Activated T-helper 2 cell treated with anti-CD3 and anti-CD28 coated beads, Interferon-gamma antibody, Interleukin-2, Interleukin-4, amounts not matched to agents 10 μg/mL and 5 μg/mL and 100 μg/mL, durations not matched to agents 14 hours and 24 hours and 36 hours (primary cell): ENCODE results near the gene CAMSAP1. TPM values are rescaled to one million over a fixed set of nuclear protein-coding genes. Genes with fewer than 3 reads are reported as not detected.
"Not testable (repeated sequence)": the region's sequence is repeated elsewhere in the genome, so short reads cannot be mapped to it uniquely, and the experiment has no call there.

Experiments
- DNase-seq: peaks from one replicate; pipeline ENCODE4 v3.0.0; 2021; ENCODE audit warnings: low spot score
- H3K27ac Mint-ChIP-seq: one replicate; pipeline ENCODE4 v1.8.0; 2021; ENCODE audit warnings: mixed read lengths
- H3K27me3 Mint-ChIP-seq: one replicate; pipeline ENCODE4 v1.8.0; 2021; ENCODE audit warnings: low read depth, mixed read lengths
- H3K36me3 Mint-ChIP-seq: one replicate; pipeline ENCODE4 v1.8.0; 2021; ENCODE audit warnings: low read depth, mixed read lengths
- H3K4me1 Mint-ChIP-seq: one replicate; pipeline ENCODE4 v1.8.0; 2021; ENCODE audit warnings: low read depth, mixed read lengths
- H3K4me3 Mint-ChIP-seq: one replicate; pipeline ENCODE4 v1.8.0; 2021; ENCODE audit warnings: low read depth, mild to moderate bottlenecking, moderate library complexity, mixed read lengths
- H3K9me3 Mint-ChIP-seq: one replicate; pipeline ENCODE4 v1.8.0; 2021; ENCODE audit warnings: mixed read lengths
- intact Hi-C: fragments of 100-400 bp; cut with micrococcal nuclease; formaldehyde crosslinking; loops from one replicate; pipeline ENCODE4 v1.15.1; 2023
- total RNA-seq: library from RNA; stranded (reverse); gene quantifications from 2 replicates; pipeline ENCODE4 v1.2.3, GENCODE V29; 2022

The CAMSAP1 gene
- total RNA-seq, 1 donor from 2014 or later, result 44.2 TPM

- no peak for DNase-seq
- H3K9me3 Mint-ChIP-seq, result peaks cover 18% of the 10 kb centered on the region
- intact Hi-C loops, result loop anchor here (10.0 kb wide), 1 partner anchor 57 kb away; no protein-coding TSS in a partner anchor
- no peaks in the 10 kb centered on the region for H3K27me3 Mint-ChIP-seq
- no peak overlapping the region for H3K27ac Mint-ChIP-seq
- peaks cover 41% of the 10 kb centered on the region for H3K36me3 Mint-ChIP-seq
- peaks cover 21% of the 10 kb centered on the region for H3K4me1 Mint-ChIP-seq
- H3K4me3 Mint-ChIP-seq, result no peak overlapping the region
Observed at GRCh38 chr9:135921749-135922310, 14.5 kb upstream of the CAMSAP1 start.

GRCh38 chr9:135920973-135921585 is 13.7 kb upstream of the CAMSAP1 start:
- Mint-ChIP-seq H3K4me1 (peaks cover 17% of the 10 kb centered on the region), H3K9me3 (peaks cover 26% of the 10 kb centered on the region), H3K27me3 (no peaks in the 10 kb centered on the region), H3K27ac (no peak overlapping the region), H3K4me3 (no peak overlapping the region), H3K36me3 (peaks cover 44% of the 10 kb centered on the region)
- intact Hi-C loops, result loop anchor here (10.0 kb wide), 1 partner anchor 56 kb away; no protein-coding TSS in a partner anchor
- DNase-seq, result no peak

GRCh38 chr9:135920256-135920930 is 13.0 kb upstream of the CAMSAP1 start:
- Mint-ChIP-seq H3K36me3 (peaks cover 44% of the 10 kb centered on the region), H3K4me1 (peaks cover 11% of the 10 kb centered on the region), H3K27ac (no peak overlapping the region), H3K4me3 (no peak overlapping the region), H3K9me3 (peaks cover 32% of the 10 kb centered on the region), H3K27me3 (no peaks in the 10 kb centered on the region)
- intact Hi-C loops, result loop anchor here (10.0 kb wide), 1 partner anchor 56 kb away; no protein-coding TSS in a partner anchor
- no peak for DNase-seq

DNA sequence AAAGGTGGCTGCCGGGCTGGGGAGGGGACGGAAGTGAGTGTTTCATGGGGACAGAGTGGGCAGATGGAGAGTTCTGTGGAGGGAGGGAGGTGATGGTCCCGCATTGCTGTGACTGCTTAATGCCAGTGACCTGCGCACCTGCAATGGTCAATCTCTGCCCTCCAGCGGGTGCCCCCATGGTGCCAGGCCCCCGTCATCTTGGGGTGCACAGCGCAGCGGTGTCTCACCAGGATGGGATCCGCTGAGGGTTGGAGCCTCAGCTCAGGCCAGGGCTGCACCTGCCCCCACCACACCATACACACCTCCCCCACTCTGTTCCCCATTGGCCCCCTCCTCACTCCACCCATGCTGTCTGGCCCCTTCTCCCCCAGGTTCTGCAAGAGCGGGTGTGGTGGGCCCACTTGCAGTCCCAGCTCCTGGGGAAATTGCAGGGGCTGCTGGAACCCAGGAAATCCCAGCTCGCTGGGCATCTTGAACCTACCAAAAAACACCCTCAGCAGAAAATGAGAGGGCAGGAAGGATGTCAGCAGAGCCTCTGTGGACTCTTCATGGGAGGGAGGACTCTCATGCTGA is 12.1 kb upstream of the CAMSAP1 start:
- intact Hi-C loops, result no loop called here
- no peak for DNase-seq
- Mint-ChIP-seq H3K4me3 (no peak overlapping the region), H3K27me3 (no peaks in the 10 kb centered on the region), H3K4me1 (peaks cover 1% of the 10 kb centered on the region), H3K36me3 (peaks cover 46% of the 10 kb centered on the region), H3K27ac (no peak overlapping the region), H3K9me3 (peaks cover 42% of the 10 kb centered on the region)

DNA sequence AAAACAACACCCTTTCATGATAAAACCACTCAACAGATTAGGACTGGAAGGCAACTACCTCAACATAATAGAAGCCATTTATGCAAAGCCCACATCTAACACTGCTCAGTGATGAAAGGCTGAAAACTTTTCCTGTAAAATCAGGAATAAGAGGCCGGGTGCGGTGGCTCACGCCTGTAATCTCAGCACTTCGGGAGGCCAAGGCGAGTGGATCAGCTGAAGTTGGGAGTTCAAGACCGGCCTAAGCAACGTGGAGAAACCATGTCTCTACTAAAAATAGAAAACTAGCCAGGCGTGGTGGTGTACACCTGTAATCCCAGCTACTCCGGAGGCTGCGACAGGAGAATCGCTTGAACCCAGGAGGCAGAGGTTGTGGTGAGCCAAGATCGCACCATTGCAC is 8.9 kb upstream of the CAMSAP1 start:
- intact Hi-C loops, result not testable (repeated sequence)
- H3K36me3 Mint-ChIP-seq, result peaks cover 71% of the 10 kb centered on the region

DNA sequence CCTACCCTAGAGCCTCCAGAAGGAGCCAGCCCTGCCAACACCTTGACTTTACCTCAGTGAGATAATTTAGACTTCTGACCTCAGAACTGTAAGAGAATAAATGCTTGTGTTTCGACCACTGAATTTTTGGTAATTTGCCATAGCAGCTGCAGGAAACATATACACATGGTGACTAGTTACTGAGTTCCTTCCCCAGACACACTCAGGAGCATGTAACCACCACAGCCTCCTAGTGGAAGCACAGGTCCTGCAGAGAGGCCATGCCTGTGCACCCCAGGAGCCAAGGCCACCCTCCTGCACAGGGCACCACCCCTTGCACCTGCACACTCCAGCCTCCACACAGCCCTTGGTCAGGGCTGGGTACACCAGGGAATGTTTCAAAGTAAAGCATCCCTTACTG is 7.6 kb upstream of the CAMSAP1 start:
- no peak for DNase-seq
- H3K4me3 Mint-ChIP-seq, result no peak overlapping the region
- no peak overlapping the region for H3K27ac Mint-ChIP-seq
- peaks cover 10% of the 10 kb centered on the region for H3K4me1 Mint-ChIP-seq
- intact Hi-C loops, result no loop called here
- no peaks in the 10 kb centered on the region for H3K27me3 Mint-ChIP-seq
- H3K9me3 Mint-ChIP-seq, result peaks cover 59% of the 10 kb centered on the region
- peaks cover 84% of the 10 kb centered on the region for H3K36me3 Mint-ChIP-seq

More for the DNA sequence above, 8.9 kb upstream of the CAMSAP1 start:
- H3K9me3 Mint-ChIP-seq, result peaks cover 56% of the 10 kb centered on the region
- DNase-seq, H3K27ac Mint-ChIP-seq, H3K27me3 Mint-ChIP-seq, H3K4me1 Mint-ChIP-seq, H3K4me3 Mint-ChIP-seq: not testable (repeated sequence)

- H3K9me3 Mint-ChIP-seq, result peaks cover 35% of the 10 kb centered on the region
- intact Hi-C loops, H3K27ac Mint-ChIP-seq, H3K27me3 Mint-ChIP-seq, DNase-seq, H3K4me3 Mint-ChIP-seq: not testable (repeated sequence)
- H3K36me3 Mint-ChIP-seq, result peaks cover 75% of the 10 kb centered on the region
- H3K4me1 Mint-ChIP-seq, result peaks cover 24% of the 10 kb centered on the region
Observed at GRCh38 chr9:135911233-135911632, 3.9 kb upstream of the CAMSAP1 start.

- peaks cover 75% of the 10 kb centered on the region for H3K36me3 Mint-ChIP-seq
- H3K4me3 Mint-ChIP-seq, result no peak overlapping the region
- no peak for DNase-seq
- no peak overlapping the region for H3K27ac Mint-ChIP-seq
- H3K9me3 Mint-ChIP-seq, result peaks cover 31% of the 10 kb centered on the region
- intact Hi-C loops, result no loop called here
- no peaks in the 10 kb centered on the region for H3K27me3 Mint-ChIP-seq
- H3K4me1 Mint-ChIP-seq, result peaks cover 28% of the 10 kb centered on the region
Observed at GRCh38 chr9:135910757-135911156, 3.4 kb upstream of the CAMSAP1 start.

DNA sequence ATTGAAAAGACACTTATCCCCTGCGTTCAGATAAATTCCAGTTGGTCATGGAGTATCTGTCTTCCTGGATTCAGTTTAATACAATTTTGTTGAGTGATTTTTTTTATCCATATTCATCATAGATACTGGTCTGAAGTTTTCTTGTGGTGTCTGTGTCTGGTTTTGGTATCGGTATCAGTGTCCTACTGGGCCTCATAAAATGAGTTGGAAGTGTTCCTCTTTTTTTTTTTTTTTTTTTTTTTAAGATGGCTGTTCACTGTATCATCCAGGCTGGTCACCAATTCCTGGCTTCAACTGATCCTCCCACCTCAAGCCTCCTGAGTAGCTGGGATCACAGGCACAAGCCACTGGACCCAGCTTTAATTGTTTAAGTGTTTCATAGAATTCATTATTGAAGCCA is 2.9 kb upstream of the CAMSAP1 start:
- peaks cover 25% of the 10 kb centered on the region for H3K9me3 Mint-ChIP-seq
- H3K27me3 Mint-ChIP-seq, result no peaks in the 10 kb centered on the region
- H3K4me1 Mint-ChIP-seq, result peaks cover 34% of the 10 kb centered on the region
- H3K4me3 Mint-ChIP-seq, result peak overlapping the region; percentile 8
- DNase-seq, result no peak
- peaks cover 75% of the 10 kb centered on the region for H3K36me3 Mint-ChIP-seq
- H3K27ac Mint-ChIP-seq, result no peak overlapping the region
- intact Hi-C loops, result no loop called here

DNA sequence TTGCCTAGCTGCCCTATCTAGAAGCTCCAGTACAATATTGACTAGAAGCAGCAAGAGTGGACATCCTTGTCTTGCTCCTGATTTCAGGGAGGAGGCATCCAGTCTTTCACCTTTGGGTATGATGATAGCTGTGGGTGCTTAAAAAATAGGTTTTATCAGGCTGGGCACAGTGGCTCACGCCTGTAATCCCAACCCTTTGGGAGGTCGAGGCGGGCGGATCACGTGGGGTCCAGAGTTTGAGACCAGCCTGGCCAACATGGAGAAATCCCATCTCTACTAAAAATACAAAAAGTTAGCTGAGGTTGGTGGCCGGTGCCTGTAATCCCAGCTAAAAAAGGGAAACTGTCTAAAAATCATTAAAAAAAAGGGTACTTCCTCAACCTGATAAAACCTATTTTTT is 2.0 kb upstream of the CAMSAP1 start:
- intact Hi-C loops, result loop anchor here (10.0 kb wide), 1 partner anchor 335 kb away; the partner anchor contains the start of gene QSOX2
- Mint-ChIP-seq H3K9me3 (peaks cover 17% of the 10 kb centered on the region), H3K36me3 (peaks cover 75% of the 10 kb centered on the region)

DNA sequence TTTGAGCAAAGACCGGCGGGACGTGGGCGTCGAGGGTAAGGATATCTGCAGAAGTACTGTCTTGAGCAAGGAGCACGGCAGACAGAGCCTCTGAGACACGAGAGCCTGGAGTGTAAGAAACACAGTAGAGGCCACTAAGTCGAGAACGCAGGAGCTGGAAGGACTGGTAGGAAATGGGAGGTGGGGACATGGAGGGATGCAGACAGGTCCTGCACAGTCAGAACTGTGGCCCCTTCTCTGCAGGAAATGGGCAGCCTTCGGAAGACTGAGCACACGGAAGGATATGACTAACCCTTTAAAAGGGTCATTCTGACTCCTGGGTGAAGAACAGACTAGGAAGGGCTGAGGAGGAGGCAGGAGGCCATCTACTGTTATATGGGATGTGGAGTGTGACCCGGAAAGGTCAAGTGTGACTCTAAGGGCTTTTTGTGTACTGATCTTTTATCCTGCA is 1.4 kb upstream of the CAMSAP1 start:
- peaks cover 14% of the 10 kb centered on the region for H3K9me3 Mint-ChIP-seq
- peak overlapping the region; percentile 78 for H3K4me3 Mint-ChIP-seq
- peaks cover 38% of the 10 kb centered on the region for H3K4me1 Mint-ChIP-seq
- no peaks in the 10 kb centered on the region for H3K27me3 Mint-ChIP-seq
- H3K27ac Mint-ChIP-seq, result peak overlapping the region; percentile 46
- DNase-seq, result no peak
- intact Hi-C loops, result loop anchor here (10.0 kb wide), 1 partner anchor 336 kb away; the partner anchor contains the start of gene QSOX2
- peaks cover 71% of the 10 kb centered on the region for H3K36me3 Mint-ChIP-seq

More for the DNA sequence above, 2.0 kb upstream of the CAMSAP1 start:
- peak overlapping the region; percentile 78 for H3K4me3 Mint-ChIP-seq
- H3K27me3 Mint-ChIP-seq, result no peaks in the 10 kb centered on the region
- H3K4me1 Mint-ChIP-seq, result peaks cover 38% of the 10 kb centered on the region
- no peak overlapping the region for H3K27ac Mint-ChIP-seq
- DNase-seq, result no peak

- intact Hi-C loops, result loop anchor here (10.0 kb wide), 1 partner anchor 337 kb away; the partner anchor contains the start of gene QSOX2
- H3K36me3 Mint-ChIP-seq, result peaks cover 71% of the 10 kb centered on the region
- peak overlapping the region; percentile 46 for H3K27ac Mint-ChIP-seq
- H3K9me3 Mint-ChIP-seq, result peaks cover 10% of the 10 kb centered on the region
- DNase-seq, result no peak
- no peaks in the 10 kb centered on the region for H3K27me3 Mint-ChIP-seq
- H3K4me1 Mint-ChIP-seq, result peaks cover 39% of the 10 kb centered on the region
- H3K4me3 Mint-ChIP-seq, result peak overlapping the region; percentile 78
Observed at GRCh38 chr9:135908093-135908753, 877 bp upstream of the CAMSAP1 start.
